Measurements from ENCODE around the gene PRKAR1B.

- TF ChIP-seq CTCF (IDR thresholded peaks at IDR 0.05; ENCODE audit: insufficient read depth, low read depth, low read length) (no peak), EZH2 (IDR thresholded peaks at IDR 0.05; ENCODE audit: insufficient read depth, low read length) (no peak)
Observed at GRCh38 chr7:527723-528122, 199.4 kb downstream of the PRKAR1B start.

Data from astrocyte (in vitro differentiated cells and primary cell).